NCI-H524 (cell line): ENCODE measurements around the gene CDH1.
"Not testable (repeated sequence)": the region's sequence is repeated elsewhere in the genome, so short reads cannot be mapped to it uniquely, and the experiment has no call there.

ENCODE experiments used
- DNase-seq, 2 experiments: peaks; one replicate each; lab custom pipeline; 2025; lab: John Stamatoyannopoulos, UW

Gene CDH1

DNA sequence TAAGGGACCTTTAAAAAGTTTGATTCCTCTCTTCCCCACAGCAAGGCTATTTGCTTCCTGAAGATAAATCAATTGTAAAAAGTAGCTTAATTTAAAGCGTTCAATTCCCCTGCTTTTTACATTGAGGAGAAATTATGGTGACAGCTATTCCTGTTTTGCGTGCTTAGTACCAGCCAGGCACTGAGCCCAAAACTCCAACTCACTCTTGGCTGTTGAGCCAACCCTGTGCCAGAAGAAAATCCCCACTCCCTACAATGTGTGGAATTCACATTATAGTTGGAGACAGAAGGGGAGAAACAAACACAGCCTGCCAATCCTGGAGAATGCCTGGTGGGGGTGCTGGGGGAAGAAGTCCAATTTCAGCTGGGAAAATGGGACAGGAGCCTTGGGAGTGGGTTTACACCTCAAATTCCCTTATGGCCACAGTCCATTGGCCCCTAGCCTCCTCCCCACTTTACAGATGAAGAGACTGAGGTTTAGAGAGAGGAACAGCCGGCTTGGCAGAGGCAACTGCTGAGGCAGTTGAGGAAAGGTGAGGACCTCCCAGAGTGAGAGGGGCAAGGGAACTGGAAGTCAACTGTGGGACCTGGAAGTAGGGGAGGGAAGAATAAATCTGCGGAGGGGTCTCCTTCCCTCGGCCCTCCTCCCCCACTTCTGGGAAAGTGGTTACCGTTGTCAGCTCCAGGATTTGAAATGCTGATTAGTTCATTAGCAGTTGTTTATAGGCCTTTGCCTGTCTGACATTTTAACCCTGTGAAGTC is 26.1 kb downstream of the CDH1 start:
- no peak for DNase-seq

DNA sequence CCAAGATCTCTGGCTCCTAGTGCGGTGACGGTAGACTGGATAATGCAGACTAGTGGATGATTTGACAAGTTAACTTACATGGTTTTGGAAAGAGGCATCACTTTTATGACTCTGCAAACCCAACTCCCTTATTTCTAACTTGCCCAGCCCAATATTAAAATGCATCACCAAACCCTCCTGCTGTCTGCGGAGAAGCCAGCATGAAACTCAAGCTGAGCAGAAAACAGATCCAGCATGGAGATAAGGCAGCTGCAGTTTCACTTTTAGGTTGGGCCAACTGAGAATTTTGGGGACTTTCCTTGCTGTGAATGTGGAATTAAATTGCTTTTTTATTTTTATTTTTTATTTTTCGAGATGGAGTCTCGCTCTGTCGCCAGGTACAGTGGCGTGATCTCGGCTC is 27.8 kb downstream of the CDH1 start:
- no peak for DNase-seq

- DNase-seq: no peak
Observed at GRCh38 chr16:68767581-68767980, 30.5 kb downstream of the CDH1 start.

GRCh38 chr16:68768175-68768574 is 31.1 kb downstream of the CDH1 start:
- no peak for DNase-seq

GRCh38 chr16:68768771-68769170 is 31.7 kb downstream of the CDH1 start:
- DNase-seq: no peak

- DNase-seq: no peak
Observed at GRCh38 chr16:68770671-68771070, 33.6 kb downstream of the CDH1 start.

DNA sequence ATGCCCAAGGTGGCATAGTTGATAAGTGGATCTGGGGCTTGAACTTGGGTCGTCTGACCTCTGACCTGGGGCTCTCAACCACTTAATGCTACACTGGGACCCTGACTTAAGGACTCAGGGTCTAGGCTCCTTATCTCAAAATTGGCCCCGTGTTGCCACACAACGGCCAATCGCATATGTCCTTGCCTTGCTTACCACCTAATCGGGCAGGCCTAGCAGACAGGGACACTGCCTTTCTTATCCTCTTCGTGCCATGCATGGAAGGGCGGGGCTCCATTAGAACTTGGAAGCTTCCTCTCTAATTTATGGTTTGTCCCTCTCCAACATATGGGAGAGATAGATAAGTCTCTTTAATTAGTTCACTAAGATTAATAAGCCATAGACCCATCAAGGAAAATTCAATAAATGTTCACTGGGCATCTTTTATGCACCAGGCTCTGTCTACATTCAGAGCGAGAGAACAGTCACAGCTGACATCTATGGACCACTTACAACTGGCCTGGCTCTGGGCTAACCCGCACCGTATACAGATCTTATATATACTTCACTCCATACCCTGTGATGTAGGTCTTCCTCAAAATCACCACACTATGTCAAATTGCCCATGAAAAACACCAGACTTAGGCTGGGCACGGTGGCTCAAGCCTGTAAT is 35.1 kb downstream of the CDH1 start:
- DNase-seq: no peak

DNA sequence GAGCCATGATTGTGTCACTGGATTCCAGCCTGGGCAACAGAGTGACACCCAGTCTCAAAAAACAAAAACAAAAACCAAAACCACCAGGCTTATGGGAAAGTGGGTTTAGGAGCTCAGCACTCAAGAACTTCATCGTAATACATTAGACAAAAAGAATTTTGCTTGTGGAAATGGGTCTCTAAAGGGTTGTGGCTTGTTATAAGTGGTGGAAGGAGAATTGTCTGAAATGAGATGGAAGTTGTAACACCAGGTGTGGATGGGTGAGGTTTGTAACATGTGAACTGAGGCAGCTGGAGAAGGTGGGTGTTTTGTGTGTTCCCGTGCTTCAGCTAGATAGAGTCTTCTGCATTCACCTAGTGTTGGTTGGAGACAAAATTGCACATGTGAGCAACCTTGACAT is 35.8 kb downstream of the CDH1 start:
- no peak for DNase-seq

GRCh38 chr16:68774982-68775634 is 38.0 kb downstream of the CDH1 start:
- DNase-seq: no peak

DNA sequence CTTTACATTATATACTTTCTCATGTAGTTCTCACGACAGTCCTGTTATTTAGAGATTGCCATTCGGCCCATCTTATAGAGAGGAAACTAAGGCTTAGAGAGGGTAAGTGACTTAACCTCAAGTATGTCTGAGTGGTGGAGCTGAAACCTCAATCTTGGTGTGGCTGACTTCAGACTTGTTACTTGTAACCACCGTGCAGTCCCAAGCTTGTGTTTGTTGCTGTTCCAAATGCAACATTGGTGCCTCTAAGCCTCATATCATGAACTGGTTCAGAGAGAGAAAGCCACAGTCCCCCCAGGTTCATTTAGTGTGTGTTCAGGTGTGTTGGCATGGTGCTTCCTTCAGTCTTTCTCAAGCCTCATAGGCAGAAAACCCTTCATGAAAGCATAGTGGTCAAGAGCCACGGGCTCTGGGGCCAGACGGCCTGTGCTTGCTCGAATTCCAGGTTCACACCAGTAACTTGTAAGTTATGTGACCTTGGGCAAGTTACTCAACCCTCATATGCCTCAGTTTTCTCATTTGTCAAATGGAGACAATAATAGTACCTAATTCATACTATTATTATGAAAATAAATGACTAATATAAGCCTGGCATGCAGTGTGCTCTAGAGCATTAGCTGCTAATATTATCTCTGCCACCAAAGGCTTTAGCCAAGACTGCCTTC is 39.9 kb downstream of the CDH1 start:
- DNase-seq: no peak

DNA sequence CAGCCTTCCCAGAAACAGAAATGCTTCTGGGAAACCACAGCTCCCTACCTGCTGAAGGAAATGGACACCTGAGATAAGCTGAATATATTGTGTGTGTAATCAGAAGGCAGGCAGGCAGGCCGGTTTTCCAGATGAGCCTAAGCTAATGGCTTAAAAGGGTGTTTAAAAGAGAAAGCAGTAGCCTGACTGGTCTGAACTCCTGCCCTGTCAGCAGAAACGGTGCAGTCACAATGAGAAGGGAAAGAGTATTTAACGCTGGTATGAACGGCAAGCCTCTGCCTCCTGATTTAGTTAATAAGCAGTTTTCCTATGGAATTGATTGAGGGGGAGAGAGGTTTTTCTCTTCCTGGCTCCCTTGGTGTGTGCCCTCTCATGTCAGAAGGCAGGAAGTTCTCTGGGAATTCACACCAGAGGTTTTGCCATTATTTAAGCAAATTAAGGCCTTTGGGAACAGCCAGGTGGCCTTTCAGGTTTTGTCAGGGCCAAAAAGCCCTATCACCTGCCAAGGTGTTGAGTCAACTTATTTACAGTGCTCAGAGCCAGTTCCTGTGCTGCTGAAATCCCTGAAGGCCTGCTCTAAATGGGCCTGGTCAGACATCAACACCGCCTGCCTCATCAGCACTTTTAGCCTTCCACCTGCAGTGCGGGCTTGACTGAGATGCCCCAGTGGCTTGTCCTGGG is 41.6 kb downstream of the CDH1 start:
- no peak for DNase-seq

- no peak for DNase-seq
Observed at GRCh38 chr16:68779891-68780290, 42.8 kb downstream of the CDH1 start.

DNA sequence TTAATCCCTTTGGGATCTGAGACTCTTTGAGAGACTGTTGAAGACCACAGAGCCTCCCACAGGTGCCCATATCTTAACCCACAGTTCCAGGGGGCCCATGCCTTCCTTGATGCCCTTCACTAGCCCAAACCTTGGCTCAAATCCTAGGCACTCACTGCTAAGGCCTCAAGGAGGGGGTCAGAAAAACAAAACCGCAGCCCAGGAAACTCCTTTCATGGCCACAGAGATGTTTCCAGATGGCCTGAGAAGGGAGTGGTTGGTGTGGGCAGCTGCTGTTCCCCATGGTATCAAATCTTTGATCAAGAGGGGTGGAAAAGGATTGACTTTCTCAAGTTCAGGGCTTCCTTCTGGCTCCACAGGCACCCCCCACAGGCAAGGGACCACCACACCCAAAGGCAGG is 44.7 kb downstream of the CDH1 start:
- no peak for DNase-seq

DNA sequence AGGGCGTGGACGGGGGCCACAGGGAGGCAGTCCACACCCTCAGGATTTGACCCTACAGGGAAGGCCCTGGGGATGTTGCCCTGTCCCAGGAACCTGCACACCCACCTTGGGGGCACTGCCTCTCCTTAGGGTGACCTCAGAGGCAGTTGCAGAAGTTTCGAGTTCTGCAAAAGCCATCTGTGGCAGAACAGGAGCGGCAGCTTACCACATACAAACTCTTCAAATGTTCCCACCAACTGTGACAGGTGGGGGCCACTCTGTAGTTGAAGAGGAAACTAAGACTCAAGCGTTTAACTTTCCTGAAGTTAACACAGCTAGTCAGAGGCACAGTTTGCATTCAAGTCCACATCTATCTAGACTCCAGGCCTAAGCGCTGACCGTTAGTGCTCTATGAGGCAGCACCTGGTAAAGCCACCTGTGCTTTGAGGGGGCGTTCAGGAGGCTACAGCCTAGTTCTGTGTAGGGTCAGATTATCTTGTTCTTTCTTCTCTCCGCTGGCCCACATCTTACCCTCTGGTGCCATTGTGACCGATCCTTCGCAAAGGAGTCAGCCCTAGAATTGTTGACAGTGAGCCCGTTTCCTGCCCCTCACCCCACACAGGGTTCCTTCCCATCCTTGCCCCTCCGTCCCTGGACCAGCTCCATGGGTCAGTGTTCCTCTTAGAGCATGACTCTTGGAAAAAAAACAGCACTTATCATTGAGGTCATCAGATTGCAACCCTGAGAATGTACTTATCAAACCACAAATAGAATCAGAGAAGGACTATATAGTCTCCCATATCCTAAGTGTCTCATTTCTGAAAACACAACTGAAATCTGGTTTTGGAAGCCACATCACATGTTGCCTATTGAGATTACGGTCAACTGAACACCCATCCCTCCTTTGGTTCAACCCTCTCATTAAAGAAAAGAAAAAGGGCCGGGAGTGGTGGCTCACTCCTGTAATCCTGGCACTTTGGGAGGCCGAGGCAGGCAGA is 45.4 kb downstream of the CDH1 start:
- no peak for DNase-seq

DNA sequence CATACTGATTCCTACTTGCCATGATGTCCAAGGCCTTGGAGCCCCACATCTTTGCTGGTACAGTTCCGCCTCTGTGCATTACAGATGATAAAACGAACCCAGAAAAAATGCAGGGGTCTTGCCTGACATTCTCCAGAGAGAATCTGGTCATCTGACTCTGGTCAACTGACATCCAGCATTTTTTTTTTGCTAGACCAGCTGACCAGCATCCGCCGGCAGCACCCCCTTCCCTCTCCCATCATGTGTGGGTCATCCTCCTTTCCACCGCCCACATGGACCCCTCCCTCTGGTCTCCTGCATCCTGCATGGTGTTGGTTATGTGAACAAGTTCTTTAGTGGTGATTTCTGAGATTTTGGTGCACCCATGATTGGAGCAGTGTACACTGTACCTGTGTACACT is 47.1 kb downstream of the CDH1 start:
- DNase-seq: no peak

DNA sequence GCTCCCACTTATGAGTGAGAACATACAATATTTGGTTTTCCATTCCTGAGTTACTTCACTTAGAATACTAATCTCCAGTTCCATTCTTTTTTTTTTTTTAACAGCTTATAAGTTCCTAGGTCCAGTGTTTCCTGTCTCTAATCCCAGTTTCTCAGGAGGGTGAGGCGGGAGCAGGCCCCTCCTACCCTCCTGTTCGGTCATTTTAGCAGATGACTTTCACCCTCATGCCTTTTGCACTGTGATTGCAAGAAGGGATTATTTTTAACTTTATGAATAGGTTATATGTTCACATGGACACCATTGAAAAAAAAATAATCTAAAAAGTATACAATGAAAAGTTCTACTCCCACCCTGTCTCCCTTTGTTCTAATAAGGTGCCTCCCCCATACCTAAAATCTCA is 47.6 kb downstream of the CDH1 start:
- no peak for DNase-seq

GRCh38 chr16:68785715-68786114 is 48.6 kb downstream of the CDH1 start:
- DNase-seq: no peak

GRCh38 chr16:68786685-68787418 is 49.8 kb downstream of the CDH1 start:
- DNase-seq: no peak

DNA sequence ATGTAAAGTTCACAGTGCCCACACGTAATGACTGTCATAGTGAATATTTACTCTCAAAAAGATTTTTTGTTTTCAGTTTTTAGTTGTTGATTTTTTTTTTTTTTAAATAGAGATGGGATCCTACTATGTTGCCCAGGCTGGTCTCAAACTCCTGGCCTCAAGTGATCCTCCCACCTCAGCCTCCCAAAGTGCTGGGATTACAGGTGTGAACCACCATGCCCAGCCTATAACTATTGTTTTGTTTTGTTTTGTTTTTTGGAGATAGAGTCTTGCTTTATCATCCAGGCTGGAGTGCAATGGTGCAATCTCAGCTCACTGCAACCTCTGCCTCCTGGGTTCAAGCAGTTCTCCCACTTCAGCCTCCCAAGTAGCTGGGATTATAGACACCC is 50.3 kb downstream of the CDH1 start:
- not testable (repeated sequence) for DNase-seq

GRCh38 chr16:68790130-68790761 is 53.2 kb downstream of the CDH1 start:
- DNase-seq: no peak
